GM23338 (cell line): ENCODE data around the gene CHCHD6. TPM values are rescaled to one million over a fixed set of nuclear protein-coding genes. Genes with fewer than 3 reads are reported as not detected.

ENCODE experiments used
- ATAC-seq: fragments of 200-7000 bp; cut with Tn5 transposase; 3 replicates; pipeline ENCODE4 v1.9.1; 2020
- DNase-seq: peaks from one replicate; pipeline ENCODE4 v3.0.0-alpha.2; 2015; ENCODE audit warnings: low spot score
- H2AFZ ChIP-seq: fragments of 200-600 bp; sonication (generic); 2 replicates; pipeline ENCODE4 v1.8.0; 2016; ENCODE audit warnings: antibody characterized with exemption, mild to moderate bottlenecking, moderate library complexity
- H3F3A ChIP-seq: fragments of 200-600 bp; sonication (generic); replicated peaks from 2 replicates; pipeline ENCODE4 v1.8.0; 2017; ENCODE audit warnings: antibody characterized with exemption, mixed run types, low read depth
- H3K27ac ChIP-seq: fragments of 200-600 bp; sonication (generic); 2 replicates; pipeline ENCODE4 v1.6.1; 2016; ENCODE audit warnings: low read depth
- H3K27me3 ChIP-seq: fragments of 200-600 bp; sonication (generic); 2 replicates; pipeline ENCODE4 v1.8.0; 2016; ENCODE audit warnings: mild to moderate bottlenecking, mixed run types, moderate library complexity; ENCODE audit not compliant: insufficient read depth
- H3K36me3 ChIP-seq: fragments of 200-600 bp; sonication (generic); 2 replicates; pipeline ENCODE4 v1.8.0; 2016; ENCODE audit warnings: mild to moderate bottlenecking; ENCODE audit not compliant: insufficient read depth
- H3K4me1 ChIP-seq: fragments of 200-600 bp; sonication (generic); 2 replicates; pipeline ENCODE4 v1.8.0; 2016; ENCODE audit warnings: mild to moderate bottlenecking, moderate library complexity; ENCODE audit not compliant: insufficient read depth
- H3K4me2 ChIP-seq: fragments of 200-600 bp; sonication (generic); 2 replicates; pipeline ENCODE4 v1.7.1; 2017; ENCODE audit warnings: mixed run types
- H3K4me3 ChIP-seq: fragments of 200-600 bp; sonication (generic); 2 replicates; pipeline ENCODE4 v1.6.1; 2016; ENCODE audit warnings: mixed run types
- H3K79me2 ChIP-seq: fragments of 200-600 bp; sonication (generic); replicated peaks from 2 replicates; pipeline ENCODE4 v1.8.0; 2017; ENCODE audit warnings: mild to moderate bottlenecking; ENCODE audit not compliant: insufficient read depth
- H3K9me2 ChIP-seq: fragments of 200-600 bp; sonication (generic); 2 replicates; pipeline ENCODE4 v1.8.0; 2017; ENCODE audit not compliant: insufficient read depth
- H4K20me1 ChIP-seq: fragments of 200-600 bp; sonication (generic); replicated peaks from 2 replicates; pipeline ENCODE4 v1.8.0; 2017; ENCODE audit warnings: mild to moderate bottlenecking; ENCODE audit not compliant: insufficient read depth
- H3K27ac Mint-ChIP-seq: 2 replicates; pipeline ENCODE4 v1.8.0; 2020; ENCODE audit warnings: inconsistent platforms, mild to moderate bottlenecking, moderate library complexity, mixed read lengths
- H3K27me3 Mint-ChIP-seq: 3 replicates; pipeline ENCODE4 v1.8.0; 2022; ENCODE audit warnings: low read depth, mild to moderate bottlenecking, moderate library complexity, mixed read lengths, inconsistent platforms; ENCODE audit not compliant: insufficient read depth, poor library complexity
- H3K36me3 Mint-ChIP-seq: 3 replicates; pipeline ENCODE4 v1.8.0; 2021; ENCODE audit warnings: low read depth, mild to moderate bottlenecking, inconsistent platforms, moderate library complexity, mixed read lengths
- H3K4me1 Mint-ChIP-seq: 3 replicates; pipeline ENCODE4 v1.8.0; 2020; ENCODE audit warnings: mild to moderate bottlenecking, inconsistent platforms, mixed read lengths
- H3K4me3 Mint-ChIP-seq: 3 replicates; pipeline ENCODE4 v1.8.0; 2021; ENCODE audit warnings: moderate library complexity, mild to moderate bottlenecking, inconsistent platforms, mixed read lengths
- H3K9me3 Mint-ChIP-seq: 3 replicates; pipeline ENCODE4 v1.8.0; 2020; ENCODE audit warnings: moderate library complexity, mild to moderate bottlenecking, inconsistent platforms, mixed read lengths
- CREB1 ChIP-seq: fragments of 250-450 bp; sonication (Bioruptor Pico); IDR thresholded peaks from 2 replicates; pipeline ENCODE4 v1.5.0; 2020; ENCODE audit warnings: low read depth, mild to moderate bottlenecking, moderate library complexity
- CTCF ChIP-seq, 2 experiments: fragments of 200-600 bp in 1 of 2; sonication (generic) in 1 of 2; conservative IDR thresholded peaks; 2 replicates each; pipeline versions ENCODE4 v1.5.1 to v1.6.1; 2016 to 2017; ENCODE audit warnings: antibody characterized with exemption in 2 of 2, low read depth in 2 of 2, mild to moderate bottlenecking in 2 of 2, moderate library complexity in 1 of 2
- EZH2 ChIP-seq: fragments of 200-600 bp; sonication (generic); IDR thresholded peaks from one replicate; pipeline ENCODE4 v1.8.0; 2017; ENCODE audit warnings: antibody characterized with exemption, mild to moderate bottlenecking, low read depth; ENCODE audit not compliant: unreplicated experiment
- EZH2phosphoT487 ChIP-seq: fragments of 200-600 bp; sonication (generic); IDR thresholded peaks from one replicate; pipeline ENCODE4 v1.8.1; 2018; ENCODE audit warnings: antibody characterized with exemption; ENCODE audit not compliant: unreplicated experiment
- JUNB ChIP-seq: IDR thresholded peaks from one replicate; pipeline ENCODE4 v1.6.1; 2016; ENCODE audit warnings: antibody characterized with exemption; ENCODE audit not compliant: unreplicated experiment
- NANOG ChIP-seq: IDR thresholded peaks from 2 replicates; pipeline ENCODE4 v1.6.1; 2016; ENCODE audit warnings: antibody characterized with exemption, borderline replicate concordance
- POLR2AphosphoS5 ChIP-seq: IDR thresholded peaks from 2 replicates; pipeline ENCODE4 v1.6.1; 2016; ENCODE audit warnings: antibody characterized with exemption, low read depth
- STAT1 ChIP-seq: IDR thresholded peaks from one replicate; pipeline ENCODE4 v1.6.1; 2016; ENCODE audit warnings: antibody characterized with exemption; ENCODE audit not compliant: unreplicated experiment
- ZNF114 ChIP-seq: fragments of 250-450 bp; sonication (Bioruptor Pico); IDR thresholded peaks from 2 replicates; pipeline ENCODE4 v1.5.0; 2020; ENCODE audit warnings: mild to moderate bottlenecking, moderate library complexity
- ZNF331 ChIP-seq: fragments of 250-450 bp; sonication (Bioruptor Pico); IDR thresholded peaks from 2 replicates; pipeline ENCODE4 v1.5.0; 2020; ENCODE audit warnings: low read depth, mild to moderate bottlenecking, moderate library complexity
- polyA plus RNA-seq: library from polyadenylated mRNA; unstranded; fragments of >200 nt; fragmentation: Nextera tagmentation; extraction: Ambion mirVana; gene quantifications from 2 replicates; pipeline ENCODE4 v1.2.1, GENCODE V29; 2016
- total RNA-seq: library from RNA; depleted of rRNA; stranded (reverse); fragments of >200 nt; shearing (Covaris generic); gene quantifications from 2 replicates; pipeline ENCODE4 v1.2.3, GENCODE V29; 2014
- TF ChIP-seq, protein P1 (sequence below): fragments of 250-450 bp; sonication (Bioruptor Pico); IDR thresholded peaks from 2 replicates; pipeline ENCODE4 v1.5.0; 2020; ENCODE audit warnings: mild to moderate bottlenecking, moderate library complexity
- TF ChIP-seq, protein P2 (sequence below): IDR thresholded peaks from 2 replicates; pipeline ENCODE4 v1.6.1; 2016; ENCODE audit warnings: antibody characterized with exemption
- TF ChIP-seq, protein P3 (sequence below): IDR thresholded peaks from one replicate; pipeline ENCODE4 v1.6.1; 2018; ENCODE audit warnings: antibody characterized with exemption; ENCODE audit not compliant: unreplicated experiment

Gene CHCHD6
- total and polyA plus RNA-seq, 2 experiments from 2014 or later, result 28.8 to 43.0 TPM

DNA sequence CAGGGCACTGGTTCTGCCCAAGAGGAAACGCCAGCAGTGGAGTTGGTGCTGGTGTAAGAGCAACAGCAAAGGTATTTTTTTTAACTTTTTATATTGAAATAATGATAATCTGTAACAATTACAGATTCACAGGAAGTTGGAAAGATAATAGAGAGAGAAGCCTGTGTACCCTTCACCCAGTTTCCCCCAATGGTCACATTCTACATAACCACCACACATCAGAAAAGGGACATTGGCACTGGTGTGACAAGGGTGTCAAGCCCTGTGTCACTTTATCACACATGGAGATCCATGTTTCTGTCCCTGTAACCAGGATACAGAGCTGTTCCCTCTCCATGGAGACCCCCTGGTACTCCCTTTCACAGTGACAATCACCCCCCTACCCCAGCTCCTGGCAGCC is 269.8 kb downstream of the CHCHD6 start:
- Mint-ChIP-seq H3K27ac (no peak overlapping the region), H3K4me1 (peaks cover 18% of the 10 kb centered on the region), H3K36me3 (peaks cover 5% of the 10 kb centered on the region; the same call in 1 of the 3 replicates), H3K27me3 (peaks cover 3% of the 10 kb centered on the region), H3K4me3 (no peak overlapping the region), H3K9me3 (peaks cover 12% of the 10 kb centered on the region)
- Histone ChIP-seq H3K27ac (no peak overlapping the region), H3K36me3 (no peaks in the 10 kb centered on the region), H3K79me2 (no peaks in the 10 kb centered on the region), H2AFZ (no peak overlapping the region), H3F3A (no peaks in the 10 kb centered on the region), H3K9me2 (no peaks in the 10 kb centered on the region), H3K4me2 (no peak overlapping the region), H3K27me3 (no peaks in the 10 kb centered on the region), H3K4me1 (no peaks in the 10 kb centered on the region), H3K4me3 (no peak overlapping the region), H4K20me1 (no peaks in the 10 kb centered on the region)
- ATAC-seq (no peak), DNase-seq (no peak)
- TF ChIP-seq CTCF (conservative IDR thresholded peaks at IDR 0.05; ENCODE audit: low read depth in 2 of 2) (no peak), ZNF114 (CRISPR knock-in tag) (no peak), STAT1 (no peak), JUNB (no peak), ZNF331 (CRISPR knock-in tag) (no peak), POLR2AphosphoS5 (no peak), EZH2 (no peak), EZH2phosphoT487 (no peak), CREB1 (no peak), NANOG (no peak)
- TF ChIP-seq, protein P1, sequence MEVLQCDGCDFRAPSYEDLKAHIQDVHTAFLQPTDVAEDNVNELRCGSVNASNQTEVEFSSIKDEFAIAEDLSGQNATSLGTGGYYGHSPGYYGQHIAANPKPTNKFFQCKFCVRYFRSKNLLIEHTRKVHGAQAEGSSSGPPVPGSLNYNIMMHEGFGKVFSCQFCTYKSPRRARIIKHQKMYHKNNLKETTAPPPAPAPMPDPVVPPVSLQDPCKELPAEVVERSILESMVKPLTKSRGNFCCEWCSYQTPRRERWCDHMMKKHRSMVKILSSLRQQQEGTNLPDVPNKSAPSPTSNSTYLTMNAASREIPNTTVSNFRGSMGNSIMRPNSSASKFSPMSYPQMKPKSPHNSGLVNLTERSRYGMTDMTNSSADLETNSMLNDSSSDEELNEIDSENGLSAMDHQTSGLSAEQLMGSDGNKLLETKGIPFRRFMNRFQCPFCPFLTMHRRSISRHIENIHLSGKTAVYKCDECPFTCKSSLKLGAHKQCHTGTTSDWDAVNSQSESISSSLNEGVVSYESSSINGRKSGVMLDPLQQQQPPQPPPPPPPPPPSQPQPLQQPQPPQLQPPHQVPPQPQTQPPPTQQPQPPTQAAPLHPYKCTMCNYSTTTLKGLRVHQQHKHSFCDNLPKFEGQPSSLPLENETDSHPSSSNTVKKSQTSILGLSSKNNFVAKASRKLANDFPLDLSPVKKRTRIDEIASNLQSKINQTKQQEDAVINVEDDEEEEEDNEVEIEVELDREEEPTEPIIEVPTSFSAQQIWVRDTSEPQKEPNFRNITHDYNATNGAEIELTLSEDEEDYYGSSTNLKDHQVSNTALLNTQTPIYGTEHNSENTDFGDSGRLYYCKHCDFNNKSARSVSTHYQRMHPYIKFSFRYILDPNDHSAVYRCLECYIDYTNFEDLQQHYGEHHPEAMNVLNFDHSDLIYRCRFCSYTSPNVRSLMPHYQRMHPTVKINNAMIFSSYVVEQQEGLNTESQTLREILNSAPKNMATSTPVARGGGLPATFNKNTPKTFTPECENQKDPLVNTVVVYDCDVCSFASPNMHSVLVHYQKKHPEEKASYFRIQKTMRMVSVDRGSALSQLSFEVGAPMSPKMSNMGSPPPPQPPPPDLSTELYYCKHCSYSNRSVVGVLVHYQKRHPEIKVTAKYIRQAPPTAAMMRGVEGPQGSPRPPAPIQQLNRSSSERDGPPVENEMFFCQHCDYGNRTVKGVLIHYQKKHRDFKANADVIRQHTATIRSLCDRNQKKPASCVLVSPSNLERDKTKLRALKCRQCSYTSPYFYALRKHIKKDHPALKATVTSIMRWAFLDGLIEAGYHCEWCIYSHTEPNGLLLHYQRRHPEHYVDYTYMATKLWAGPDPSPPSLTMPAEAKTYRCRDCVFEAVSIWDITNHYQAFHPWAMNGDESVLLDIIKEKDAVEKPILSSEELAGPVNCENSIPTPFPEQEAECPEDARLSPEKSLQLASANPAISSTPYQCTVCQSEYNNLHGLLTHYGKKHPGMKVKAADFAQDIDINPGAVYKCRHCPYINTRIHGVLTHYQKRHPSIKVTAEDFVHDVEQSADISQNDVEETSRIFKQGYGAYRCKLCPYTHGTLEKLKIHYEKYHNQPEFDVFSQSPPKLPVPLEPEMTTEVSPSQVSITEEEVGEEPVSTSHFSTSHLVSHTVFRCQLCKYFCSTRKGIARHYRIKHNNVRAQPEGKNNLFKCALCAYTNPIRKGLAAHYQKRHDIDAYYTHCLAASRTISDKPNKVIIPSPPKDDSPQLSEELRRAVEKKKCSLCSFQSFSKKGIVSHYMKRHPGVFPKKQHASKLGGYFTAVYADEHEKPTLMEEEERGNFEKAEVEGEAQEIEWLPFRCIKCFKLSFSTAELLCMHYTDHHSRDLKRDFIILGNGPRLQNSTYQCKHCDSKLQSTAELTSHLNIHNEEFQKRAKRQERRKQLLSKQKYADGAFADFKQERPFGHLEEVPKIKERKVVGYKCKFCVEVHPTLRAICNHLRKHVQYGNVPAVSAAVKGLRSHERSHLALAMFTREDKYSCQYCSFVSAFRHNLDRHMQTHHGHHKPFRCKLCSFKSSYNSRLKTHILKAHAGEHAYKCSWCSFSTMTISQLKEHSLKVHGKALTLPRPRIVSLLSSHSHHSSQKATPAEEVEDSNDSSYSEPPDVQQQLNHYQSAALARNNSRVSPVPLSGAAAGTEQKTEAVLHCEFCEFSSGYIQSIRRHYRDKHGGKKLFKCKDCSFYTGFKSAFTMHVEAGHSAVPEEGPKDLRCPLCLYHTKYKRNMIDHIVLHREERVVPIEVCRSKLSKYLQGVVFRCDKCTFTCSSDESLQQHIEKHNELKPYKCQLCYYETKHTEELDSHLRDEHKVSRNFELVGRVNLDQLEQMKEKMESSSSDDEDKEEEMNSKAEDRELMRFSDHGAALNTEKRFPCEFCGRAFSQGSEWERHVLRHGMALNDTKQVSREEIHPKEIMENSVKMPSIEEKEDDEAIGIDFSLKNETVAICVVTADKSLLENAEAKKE (CRISPR knock-in tag), result no peak
- TF ChIP-seq, protein P2, sequence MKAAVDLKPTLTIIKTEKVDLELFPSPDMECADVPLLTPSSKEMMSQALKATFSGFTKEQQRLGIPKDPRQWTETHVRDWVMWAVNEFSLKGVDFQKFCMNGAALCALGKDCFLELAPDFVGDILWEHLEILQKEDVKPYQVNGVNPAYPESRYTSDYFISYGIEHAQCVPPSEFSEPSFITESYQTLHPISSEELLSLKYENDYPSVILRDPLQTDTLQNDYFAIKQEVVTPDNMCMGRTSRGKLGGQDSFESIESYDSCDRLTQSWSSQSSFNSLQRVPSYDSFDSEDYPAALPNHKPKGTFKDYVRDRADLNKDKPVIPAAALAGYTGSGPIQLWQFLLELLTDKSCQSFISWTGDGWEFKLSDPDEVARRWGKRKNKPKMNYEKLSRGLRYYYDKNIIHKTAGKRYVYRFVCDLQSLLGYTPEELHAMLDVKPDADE, result no peak
- TF ChIP-seq, protein P3, sequence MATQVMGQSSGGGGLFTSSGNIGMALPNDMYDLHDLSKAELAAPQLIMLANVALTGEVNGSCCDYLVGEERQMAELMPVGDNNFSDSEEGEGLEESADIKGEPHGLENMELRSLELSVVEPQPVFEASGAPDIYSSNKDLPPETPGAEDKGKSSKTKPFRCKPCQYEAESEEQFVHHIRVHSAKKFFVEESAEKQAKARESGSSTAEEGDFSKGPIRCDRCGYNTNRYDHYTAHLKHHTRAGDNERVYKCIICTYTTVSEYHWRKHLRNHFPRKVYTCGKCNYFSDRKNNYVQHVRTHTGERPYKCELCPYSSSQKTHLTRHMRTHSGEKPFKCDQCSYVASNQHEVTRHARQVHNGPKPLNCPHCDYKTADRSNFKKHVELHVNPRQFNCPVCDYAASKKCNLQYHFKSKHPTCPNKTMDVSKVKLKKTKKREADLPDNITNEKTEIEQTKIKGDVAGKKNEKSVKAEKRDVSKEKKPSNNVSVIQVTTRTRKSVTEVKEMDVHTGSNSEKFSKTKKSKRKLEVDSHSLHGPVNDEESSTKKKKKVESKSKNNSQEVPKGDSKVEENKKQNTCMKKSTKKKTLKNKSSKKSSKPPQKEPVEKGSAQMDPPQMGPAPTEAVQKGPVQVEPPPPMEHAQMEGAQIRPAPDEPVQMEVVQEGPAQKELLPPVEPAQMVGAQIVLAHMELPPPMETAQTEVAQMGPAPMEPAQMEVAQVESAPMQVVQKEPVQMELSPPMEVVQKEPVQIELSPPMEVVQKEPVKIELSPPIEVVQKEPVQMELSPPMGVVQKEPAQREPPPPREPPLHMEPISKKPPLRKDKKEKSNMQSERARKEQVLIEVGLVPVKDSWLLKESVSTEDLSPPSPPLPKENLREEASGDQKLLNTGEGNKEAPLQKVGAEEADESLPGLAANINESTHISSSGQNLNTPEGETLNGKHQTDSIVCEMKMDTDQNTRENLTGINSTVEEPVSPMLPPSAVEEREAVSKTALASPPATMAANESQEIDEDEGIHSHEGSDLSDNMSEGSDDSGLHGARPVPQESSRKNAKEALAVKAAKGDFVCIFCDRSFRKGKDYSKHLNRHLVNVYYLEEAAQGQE, result no peak
